Measurements from ENCODE around the gene TLK1.

DNA sequence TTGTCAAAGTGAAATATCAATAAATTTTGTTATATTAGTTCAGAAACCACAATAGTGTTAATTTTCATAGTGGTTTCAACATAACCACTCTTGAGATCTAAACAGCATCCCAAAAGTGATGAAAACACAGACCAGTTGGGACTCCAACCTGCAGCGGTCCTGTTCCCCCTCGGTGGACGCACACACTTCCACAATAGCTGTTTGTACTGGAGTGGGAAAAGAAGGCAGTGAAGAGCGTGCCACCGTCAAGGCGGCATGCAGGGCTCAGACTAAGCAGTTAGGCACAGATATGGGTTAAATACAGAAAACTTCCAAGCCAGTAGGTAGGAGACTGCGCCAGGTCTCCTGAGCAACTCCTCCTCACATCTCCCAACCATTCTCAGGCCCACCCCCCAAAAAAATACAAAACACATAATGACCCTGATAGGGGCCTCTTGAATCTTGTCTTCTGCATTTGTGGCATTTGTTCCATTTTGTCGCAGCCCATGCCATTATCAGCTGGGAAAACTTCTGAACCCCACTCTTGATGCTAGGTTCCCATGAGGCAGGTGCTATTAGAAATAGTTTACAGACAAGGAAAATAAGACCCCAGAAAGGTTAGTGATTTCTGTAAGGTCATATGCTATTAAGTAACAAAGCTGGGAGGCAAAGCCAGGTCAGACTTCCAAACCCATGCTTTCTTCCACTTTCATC, 174.0 kb downstream of the TLK1 start:
- TF ChIP-seq POLR2A (IDR thresholded peaks at IDR 0.05) = no peak
- TF ChIP-seq CTCF (IDR thresholded peaks at IDR 0.05) = no peak
